Fibroblast of villous mesenchyme (primary cell): ENCODE data around the gene RPAIN. TPM values are rescaled to one million over a fixed set of nuclear protein-coding genes. Genes with fewer than 3 reads are reported as not detected.

Experiments used
- DNase-seq: peaks from one replicate; pipeline ENCODE4 v3.0.0-alpha.2; 2010; ENCODE audit warnings: low read depth
- H3K4me3 ChIP-seq: 2 replicates; pipeline ENCODE4 v1.5.1; 2011; ENCODE audit warnings: low read depth, mild to moderate bottlenecking, low read length
- total RNA-seq: library from RNA; depleted of rRNA; stranded (reverse); fragments of >200 nt; gene quantifications from 2 replicates; pipeline ENCODE4 v1.2.3, GENCODE V29; 2012
- TF ChIP-seq, protein P1 (sequence below): IDR thresholded peaks from 2 replicates; pipeline ENCODE4 v1.5.1; 2012; ENCODE audit warnings: low read depth, mild to moderate bottlenecking, low read length; ENCODE audit not compliant: insufficient read depth

Gene RPAIN
- total RNA-seq, 1 donor: 35.0 TPM

DNA sequence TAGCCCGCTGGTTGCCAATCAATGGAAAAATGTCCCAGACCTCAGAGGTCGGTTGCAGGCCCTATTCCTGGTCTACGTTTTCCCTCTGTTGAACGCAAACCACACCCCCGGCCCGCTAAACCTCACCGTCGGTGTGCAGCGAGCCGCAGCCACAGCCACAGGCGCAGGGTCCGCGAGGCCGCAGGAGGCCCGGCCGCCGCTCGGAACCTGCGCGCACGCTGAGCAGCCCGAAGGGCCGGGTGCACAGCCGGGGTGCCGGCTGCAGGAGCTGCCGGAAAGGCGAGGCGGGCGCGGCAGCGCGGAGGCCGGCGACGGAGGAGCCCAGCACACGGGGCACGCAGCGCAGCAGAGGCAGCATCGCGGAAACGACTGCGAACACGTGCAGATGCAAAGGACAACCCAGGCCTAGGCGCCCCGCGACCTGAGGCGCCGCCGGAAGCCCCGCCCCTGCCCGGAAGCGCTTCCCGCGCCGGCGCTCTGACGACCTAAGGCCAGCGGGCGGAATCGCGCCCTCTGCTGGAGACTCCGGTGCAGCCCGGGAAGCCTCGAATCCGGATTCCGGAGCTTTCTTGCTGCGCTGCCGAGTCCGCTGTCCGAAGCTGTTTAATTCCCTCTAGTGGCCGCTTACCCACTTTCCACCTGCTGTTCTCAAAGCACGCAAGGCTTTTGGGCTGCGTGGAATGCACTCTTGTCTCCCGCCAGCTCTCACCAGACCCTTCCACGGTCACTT, 18.9 kb downstream of the RPAIN start, which contains the start of gene C1QBP:
C1QBP (minus strand) TSS at position 440 of the 730 bp plus-strand sequence; CDS start at position 358, 82 bp downstream.
- DNase-seq: peak; percentile 94
- H3K4me3 ChIP-seq: peak within 1 kb of the TSS; percentile 77
- TF ChIP-seq, protein P1, sequence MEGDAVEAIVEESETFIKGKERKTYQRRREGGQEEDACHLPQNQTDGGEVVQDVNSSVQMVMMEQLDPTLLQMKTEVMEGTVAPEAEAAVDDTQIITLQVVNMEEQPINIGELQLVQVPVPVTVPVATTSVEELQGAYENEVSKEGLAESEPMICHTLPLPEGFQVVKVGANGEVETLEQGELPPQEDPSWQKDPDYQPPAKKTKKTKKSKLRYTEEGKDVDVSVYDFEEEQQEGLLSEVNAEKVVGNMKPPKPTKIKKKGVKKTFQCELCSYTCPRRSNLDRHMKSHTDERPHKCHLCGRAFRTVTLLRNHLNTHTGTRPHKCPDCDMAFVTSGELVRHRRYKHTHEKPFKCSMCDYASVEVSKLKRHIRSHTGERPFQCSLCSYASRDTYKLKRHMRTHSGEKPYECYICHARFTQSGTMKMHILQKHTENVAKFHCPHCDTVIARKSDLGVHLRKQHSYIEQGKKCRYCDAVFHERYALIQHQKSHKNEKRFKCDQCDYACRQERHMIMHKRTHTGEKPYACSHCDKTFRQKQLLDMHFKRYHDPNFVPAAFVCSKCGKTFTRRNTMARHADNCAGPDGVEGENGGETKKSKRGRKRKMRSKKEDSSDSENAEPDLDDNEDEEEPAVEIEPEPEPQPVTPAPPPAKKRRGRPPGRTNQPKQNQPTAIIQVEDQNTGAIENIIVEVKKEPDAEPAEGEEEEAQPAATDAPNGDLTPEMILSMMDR: peak; percentile 96

DNA sequence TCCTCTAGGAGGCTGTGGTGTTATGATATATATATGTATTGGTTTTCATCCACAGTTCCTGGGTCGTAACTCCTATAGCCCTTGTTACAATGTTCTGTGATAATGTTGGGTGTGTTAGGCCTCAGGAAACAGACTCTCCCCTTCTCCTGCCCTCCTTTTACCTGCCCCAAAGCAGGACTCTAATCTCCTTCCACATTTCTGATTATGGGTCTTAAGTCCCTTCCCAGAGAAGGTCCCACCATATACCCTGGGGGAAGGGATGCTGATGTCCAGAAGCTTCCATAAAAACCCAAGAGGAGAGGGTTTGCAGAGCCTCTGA, 19.4 kb downstream of the RPAIN start:
- peak overlapping the region; percentile 33 for H3K4me3 ChIP-seq
- DNase-seq: no peak
- TF ChIP-seq, protein P1: no peak

DNA sequence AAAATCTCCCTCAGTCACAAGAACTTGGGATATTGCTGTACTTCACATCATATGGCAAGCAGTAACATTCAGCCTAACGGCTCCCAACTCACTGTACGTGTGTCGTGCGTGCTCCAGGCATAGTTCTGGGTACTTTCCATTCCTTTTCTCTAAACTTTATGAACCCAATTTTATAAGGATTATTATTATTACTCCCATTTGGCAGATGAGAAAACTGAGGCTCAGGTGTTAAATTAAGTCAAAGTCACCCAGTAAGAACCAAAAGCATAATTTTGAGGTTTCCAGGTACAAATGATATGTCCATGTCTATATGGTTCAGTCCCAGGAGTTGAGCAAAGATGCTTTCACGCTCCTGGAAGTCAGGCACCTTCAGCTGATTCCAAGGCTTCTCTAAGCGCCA, 23.7 kb downstream of the RPAIN start:
- no peak overlapping the region for H3K4me3 ChIP-seq
- TF ChIP-seq, protein P1: no peak
- no peak for DNase-seq

DNA sequence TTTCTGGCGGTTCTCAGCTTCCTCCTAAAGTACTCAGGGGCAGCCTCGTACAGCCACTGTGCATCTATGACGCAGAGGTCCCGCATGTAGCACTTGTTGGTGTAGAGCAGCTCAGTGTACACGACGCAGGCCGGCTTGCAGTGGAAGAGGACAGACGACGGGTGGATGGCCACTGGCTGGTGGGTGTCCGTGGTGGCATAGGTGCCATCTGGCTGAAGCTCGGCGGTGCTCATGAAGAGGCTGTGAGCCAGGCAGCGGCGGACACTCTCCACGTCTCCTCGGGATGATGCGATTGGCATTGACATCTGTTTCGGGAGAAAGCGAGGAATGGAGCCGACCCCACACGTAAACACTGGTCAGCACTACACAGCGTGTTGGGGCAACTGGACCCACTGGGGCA, 24.2 kb downstream of the RPAIN start:
- no peak overlapping the region for H3K4me3 ChIP-seq
- TF ChIP-seq, protein P1: no peak
- no peak for DNase-seq

DNA sequence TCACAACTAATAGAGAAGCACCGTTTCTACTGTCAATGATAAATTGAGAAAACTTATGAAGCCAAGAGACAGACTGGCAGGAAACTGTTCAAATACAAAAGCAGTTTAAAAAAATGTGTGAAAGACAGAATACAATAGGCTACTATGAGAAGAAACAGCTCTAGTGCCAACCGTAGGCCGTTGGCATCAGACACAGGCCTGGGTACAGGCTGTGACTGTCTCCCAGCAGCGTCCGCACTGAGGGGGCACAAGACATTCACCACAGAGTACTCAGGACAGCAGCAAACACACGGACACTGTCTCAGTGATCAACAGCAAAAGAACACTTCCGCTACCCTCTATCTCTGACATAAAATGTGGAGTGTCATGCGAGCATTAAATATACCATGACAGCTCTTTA, 26.8 kb downstream of the RPAIN start:
- H3K4me3 ChIP-seq: no peak overlapping the region
- TF ChIP-seq, protein P1: no peak
- no peak for DNase-seq

DNA sequence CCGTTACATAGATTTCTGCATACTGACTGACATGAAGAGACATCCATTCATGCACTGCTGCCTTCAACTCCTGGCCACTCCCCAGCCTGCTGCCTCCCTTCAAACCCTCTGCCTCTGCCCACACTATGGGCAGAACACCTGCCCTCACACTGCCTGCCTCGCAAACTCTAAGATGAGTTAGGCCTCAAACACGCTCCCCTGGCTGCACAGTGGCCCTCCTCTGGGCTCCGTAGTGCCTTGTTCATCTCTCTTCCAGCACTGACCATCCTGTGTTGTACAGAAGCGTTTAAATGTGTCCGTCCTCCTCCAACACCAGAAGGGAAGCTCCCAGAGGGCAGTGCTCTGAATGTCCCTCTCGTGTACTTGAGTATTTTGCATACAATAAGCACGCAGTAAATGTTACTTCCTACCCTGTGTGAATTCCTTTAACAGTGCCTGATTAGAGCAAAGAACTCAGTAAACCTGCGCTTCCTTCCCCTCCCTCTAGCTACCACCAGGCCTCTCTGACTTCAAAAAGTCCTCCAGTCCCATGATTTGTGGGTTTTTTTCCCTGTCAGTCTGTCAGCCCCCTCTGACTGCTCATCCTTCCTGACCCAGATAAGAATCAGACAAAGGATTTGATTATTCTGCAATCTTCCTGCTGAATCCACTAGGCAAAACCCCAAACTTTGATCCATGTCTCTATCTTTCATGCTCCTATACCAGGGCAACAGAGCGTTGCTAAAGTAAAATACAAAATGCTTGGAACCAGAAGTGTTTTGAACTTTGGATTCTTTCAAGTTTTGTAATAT, 44.9 kb downstream of the RPAIN start:
- no peak overlapping the region for H3K4me3 ChIP-seq
- no peak for DNase-seq
- TF ChIP-seq, protein P1: no peak

DNA sequence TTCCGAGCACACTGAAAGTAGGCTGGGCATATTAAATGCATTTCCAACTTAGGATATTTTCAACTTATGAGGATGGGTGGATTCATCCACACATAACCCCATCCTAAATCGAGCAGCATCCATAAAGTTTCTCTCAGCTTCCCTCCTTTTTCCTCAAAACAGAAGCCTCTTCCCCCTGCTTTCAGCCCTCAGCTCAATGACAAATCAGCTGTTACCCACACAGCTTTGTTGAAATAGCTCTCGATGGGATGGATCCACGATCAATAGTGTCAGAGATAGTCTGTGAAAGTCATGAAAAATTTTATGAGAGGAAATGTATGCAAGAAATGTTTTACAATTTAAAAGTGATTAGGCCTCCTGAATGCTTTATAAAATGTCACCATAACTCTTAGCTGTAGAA, 46.3 kb downstream of the RPAIN start:
- TF ChIP-seq, protein P1: no peak
- DNase-seq: no peak
- H3K4me3 ChIP-seq: no peak overlapping the region
